ENCODE measurements around the gene SLC6A19. TPM values are rescaled to one million over a fixed set of nuclear protein-coding genes. Genes with fewer than 3 reads are reported as not detected.

Gene SLC6A19
- total and polyA plus RNA-seq, 2 of the 4 experiments (the other 2 are of a cell fraction) = not detected

GRCh38 chr5:1228120-1228519 lies 26.7 kb downstream of the SLC6A19 start:
- H3K18ac ChIP-seq (ENCODE audit: low read depth, low read length) = no peak overlapping the region
- ChIA-PET POLR2A (ENCODE audit: unreplicated experiment) (no interaction called here), CTCF (no interaction called here)
- H2BK15ac ChIP-seq (ENCODE audit: low read depth, low read length) = no peak overlapping the region
- no peak overlapping the region for H3K4ac ChIP-seq (ENCODE audit: low read depth, low read length)
- dilution Hi-C loops (cut with HindIII; ENCODE audit: low sequenced_read_pairs, unreplicated experiment) (no loop called here), in situ Hi-C loops (cut with MboI; ENCODE audit: low sequenced_read_pairs) (no loop called here), intact Hi-C loops (cut with micrococcal nuclease) (no loop called here)
- TF ChIP-seq, protein P1, sequence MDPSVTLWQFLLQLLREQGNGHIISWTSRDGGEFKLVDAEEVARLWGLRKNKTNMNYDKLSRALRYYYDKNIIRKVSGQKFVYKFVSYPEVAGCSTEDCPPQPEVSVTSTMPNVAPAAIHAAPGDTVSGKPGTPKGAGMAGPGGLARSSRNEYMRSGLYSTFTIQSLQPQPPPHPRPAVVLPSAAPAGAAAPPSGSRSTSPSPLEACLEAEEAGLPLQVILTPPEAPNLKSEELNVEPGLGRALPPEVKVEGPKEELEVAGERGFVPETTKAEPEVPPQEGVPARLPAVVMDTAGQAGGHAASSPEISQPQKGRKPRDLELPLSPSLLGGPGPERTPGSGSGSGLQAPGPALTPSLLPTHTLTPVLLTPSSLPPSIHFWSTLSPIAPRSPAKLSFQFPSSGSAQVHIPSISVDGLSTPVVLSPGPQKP (IDR thresholded peaks at IDR 0.05; ENCODE audit: borderline replicate concordance, low read depth, low read length) = no peak
- no peak for TF ChIP-seq FOS (IDR thresholded peaks at IDR 0.05; ENCODE audit: low read depth, low read length)
- TF ChIP-seq NFE2L2 (IDR thresholded peaks at IDR 0.05; ENCODE audit: low read depth, low read length) = no peak
- TF ChIP-seq USF2 (IDR thresholded peaks at IDR 0.05; ENCODE audit: low read depth, low read length) = no peak
- no peak for TF ChIP-seq BHLHE40 (IDR thresholded peaks at IDR 0.05; ENCODE audit: low read depth, low read length)
- TF ChIP-seq CHD1 (IDR thresholded peaks at IDR 0.05; ENCODE audit: low read depth, low read length) = no peak
- TF ChIP-seq RAD21 (IDR thresholded peaks at IDR 0.05; ENCODE audit: low read length) = no peak
- no peak for TF ChIP-seq MXI1 (IDR thresholded peaks at IDR 0.05; ENCODE audit: borderline replicate concordance, low read depth, low read length)
- no peak for TF ChIP-seq RCOR1 (IDR thresholded peaks at IDR 0.05; ENCODE audit: insufficient replicate concordance, low read length)
- TF ChIP-seq, protein P2, sequence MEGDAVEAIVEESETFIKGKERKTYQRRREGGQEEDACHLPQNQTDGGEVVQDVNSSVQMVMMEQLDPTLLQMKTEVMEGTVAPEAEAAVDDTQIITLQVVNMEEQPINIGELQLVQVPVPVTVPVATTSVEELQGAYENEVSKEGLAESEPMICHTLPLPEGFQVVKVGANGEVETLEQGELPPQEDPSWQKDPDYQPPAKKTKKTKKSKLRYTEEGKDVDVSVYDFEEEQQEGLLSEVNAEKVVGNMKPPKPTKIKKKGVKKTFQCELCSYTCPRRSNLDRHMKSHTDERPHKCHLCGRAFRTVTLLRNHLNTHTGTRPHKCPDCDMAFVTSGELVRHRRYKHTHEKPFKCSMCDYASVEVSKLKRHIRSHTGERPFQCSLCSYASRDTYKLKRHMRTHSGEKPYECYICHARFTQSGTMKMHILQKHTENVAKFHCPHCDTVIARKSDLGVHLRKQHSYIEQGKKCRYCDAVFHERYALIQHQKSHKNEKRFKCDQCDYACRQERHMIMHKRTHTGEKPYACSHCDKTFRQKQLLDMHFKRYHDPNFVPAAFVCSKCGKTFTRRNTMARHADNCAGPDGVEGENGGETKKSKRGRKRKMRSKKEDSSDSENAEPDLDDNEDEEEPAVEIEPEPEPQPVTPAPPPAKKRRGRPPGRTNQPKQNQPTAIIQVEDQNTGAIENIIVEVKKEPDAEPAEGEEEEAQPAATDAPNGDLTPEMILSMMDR (conservative IDR thresholded peaks at IDR 0.05; ENCODE audit: low read depth, low read length) = no peak
- no peak for TF ChIP-seq MAZ (IDR thresholded peaks at IDR 0.05; ENCODE audit: borderline replicate concordance, low read depth, low read length)
- no peak for TF ChIP-seq CEBPB (IDR thresholded peaks at IDR 0.05; ENCODE audit: low read depth, low read length)
- no peak for TF ChIP-seq SMC3 (IDR thresholded peaks at IDR 0.05; ENCODE audit: low read depth, low read length)
- no peak for TF ChIP-seq RFX5 (IDR thresholded peaks at IDR 0.05; ENCODE audit: low read depth, low read length)
- no peak for TF ChIP-seq POLR2A (IDR thresholded peaks at IDR 0.05; ENCODE audit: low read depth, low read length)
- TF ChIP-seq MAFK (IDR thresholded peaks at IDR 0.05; ENCODE audit: low read depth, low read length) = no peak
- H4K8ac ChIP-seq (ENCODE audit: low read depth in 2 of 2, low read length in 2 of 2) = no peak overlapping the region
- no peaks in the 10 kb centered on the region for H3K9me3 ChIP-seq (ENCODE audit: control insufficient read depth, insufficient read depth, low read length)
- no peak overlapping the region for H4K91ac ChIP-seq (ENCODE audit: insufficient read depth, low read depth, low read length)
- no peak overlapping the region for H2AK5ac ChIP-seq (ENCODE audit: low read depth, low read length)
- no peak overlapping the region for H2BK20ac ChIP-seq (ENCODE audit: low read depth, low read length)
- DNase-seq (no peak), ATAC-seq (ENCODE audit: low read depth) (no peak)
- no peak overlapping the region for H3K14ac ChIP-seq (replicated peaks; ENCODE audit: low read depth, low read length)
- no peaks in the 10 kb centered on the region for H4K20me1 ChIP-seq (ENCODE audit: insufficient read depth, low read length)
- H3K23ac ChIP-seq (ENCODE audit: low read depth, low read length) = no peak overlapping the region
- no peak overlapping the region for H3K56ac ChIP-seq (ENCODE audit: extremely low read depth, insufficient read depth, low read length)
- H2BK5ac ChIP-seq (ENCODE audit: low read depth, low read length, poor library complexity, severe bottlenecking) = no peak overlapping the region
- no TSS peak for BruUV-seq (replicated peaks)
- no peaks in the 10 kb centered on the region for H3K79me1 ChIP-seq (ENCODE audit: low read depth in 1 of 2, low read length in 2 of 2)
- H2AFZ ChIP-seq (replicated peaks; ENCODE audit: low read length, poor library complexity) = no peak overlapping the region
- no peak overlapping the region for H3K4me3 ChIP-seq (ENCODE audit: insufficient read depth, low read depth, low read length)
- no peak overlapping the region for H3K4me2 ChIP-seq (ENCODE audit: low read depth, low read length)
- H2AK9ac ChIP-seq (replicated peaks; ENCODE audit: low read depth, low read length, poor library complexity) = no peak overlapping the region
- WGBS, 2 experiments (ENCODE audit: extremely low coverage in 2 of 2, insufficient read length in 1 of 2) = 42% methylated on average over 9 of the region's 15 CpGs; no CpG with 5 or more reads in 1 of the 2 experiments
- no peak overlapping the region for H3K9ac ChIP-seq (ENCODE audit: low read depth, low read length)
- H3K27ac ChIP-seq (ENCODE audit: insufficient read depth, low read length) = no peak overlapping the region
- no peak overlapping the region for H2BK120ac ChIP-seq (ENCODE audit: low read depth, low read length)
- no peak overlapping the region for H4K5ac ChIP-seq (ENCODE audit: low read depth, low read length)
- H3K4me1 ChIP-seq (ENCODE audit: control insufficient read depth, insufficient read depth, low read length) = no peaks in the 10 kb centered on the region; the same call in 1 of the 2 replicates
- H3K27me3 ChIP-seq (ENCODE audit: control insufficient read depth, insufficient read depth, low read length) = peaks cover 2% of the 10 kb centered on the region; the same call in 1 of the 2 replicates
- no peaks in the 10 kb centered on the region for H3K36me3 ChIP-seq (ENCODE audit: control insufficient read depth, insufficient read depth, low read length)
- H3K9me1 ChIP-seq (ENCODE audit: insufficient read depth, low read length) = no peaks in the 10 kb centered on the region

Data from IMR-90 (cell line).